Urothelium cell line (cell line): ENCODE results near the gene MCCC1.

Experiments used
- DNase-seq: peaks from one replicate; pipeline ENCODE4 v3.0.0; 2011; ENCODE audit warnings: low spot score, mixed read lengths
- FAIRE-seq: peaks from 2 replicates; lab custom pipeline; 2011; peaks lifted over from hg19 to GRCh38; lab: Jason Lieb, UNC

The MCCC1 gene

GRCh38 chr3:182989566-182989965 is 109.7 kb downstream of the MCCC1 start:
- no peak for DNase-seq
- no peak for FAIRE-seq

- DNase-seq, result no peak
- FAIRE-seq, result no peak
Measured at GRCh38 chr3:182986021-182986420, 113.3 kb downstream of the MCCC1 start.

- FAIRE-seq (no peak), DNase-seq (no peak)
Measured at GRCh38 chr3:182983876-182984275, 115.4 kb downstream of the MCCC1 start.

GRCh38 chr3:182981038-182981380 is 118.3 kb downstream of the MCCC1 start:
- DNase-seq (peak; percentile 8), FAIRE-seq (no peak)

GRCh38 chr3:182980204-182981037 is 118.9 kb downstream of the MCCC1 start, which contains the start of gene DCUN1D1:
TSS of gene DCUN1D1 (minus strand) at chr3:182980538. CDS start at chr3:182980489, 49 bp downstream.
- no peak for FAIRE-seq
- peak; percentile 96 for DNase-seq

GRCh38 chr3:182979674-182980191 is 119.6 kb downstream of the MCCC1 start:
- FAIRE-seq (no peak), DNase-seq (peak; percentile 53)

GRCh38 chr3:182979103-182979673 is 120.1 kb downstream of the MCCC1 start:
- no peak for DNase-seq

GRCh38 chr3:182978387-182978786 is 120.9 kb downstream of the MCCC1 start:
- FAIRE-seq, result no peak

More at GRCh38 chr3:182979103-182979673, 120.1 kb downstream of the MCCC1 start:
- FAIRE-seq, result no peak

GRCh38 chr3:182973047-182973446 is 126.2 kb downstream of the MCCC1 start:
- FAIRE-seq (no peak), DNase-seq (no peak)

More at GRCh38 chr3:182978387-182978786, 120.9 kb downstream of the MCCC1 start:
- no peak for DNase-seq

GRCh38 chr3:182972387-182972786 is 126.9 kb downstream of the MCCC1 start:
- FAIRE-seq (no peak), DNase-seq (no peak)

GRCh38 chr3:182971637-182972036 is 127.7 kb downstream of the MCCC1 start:
- DNase-seq (no peak), FAIRE-seq (no peak)

- FAIRE-seq (no peak), DNase-seq (no peak)
Measured at GRCh38 chr3:182970811-182971418, 128.4 kb downstream of the MCCC1 start.

- DNase-seq (no peak), FAIRE-seq (no peak)
Measured at GRCh38 chr3:182969853-182970252, 129.4 kb downstream of the MCCC1 start.

- no peak for DNase-seq
- no peak for FAIRE-seq
Measured at GRCh38 chr3:182969277-182969676, 130.0 kb downstream of the MCCC1 start.

- FAIRE-seq (no peak), DNase-seq (no peak)
Measured at GRCh38 chr3:182967218-182968204, 131.8 kb downstream of the MCCC1 start.

GRCh38 chr3:182965861-182966366 is 133.4 kb downstream of the MCCC1 start:
- no peak for DNase-seq
- FAIRE-seq, result no peak
